GM12874 (cell line): ENCODE measurements around the gene IQCK.

Experiments used
- TF ChIP-seq, protein P1 (sequence below): IDR thresholded peaks from 2 replicates; pipeline ENCODE4 v1.5.1; 2011; ENCODE audit warnings: low read depth, mild to moderate bottlenecking, control low read depth, low read length, moderate library complexity; ENCODE audit not compliant: insufficient read depth

Gene IQCK

DNA sequence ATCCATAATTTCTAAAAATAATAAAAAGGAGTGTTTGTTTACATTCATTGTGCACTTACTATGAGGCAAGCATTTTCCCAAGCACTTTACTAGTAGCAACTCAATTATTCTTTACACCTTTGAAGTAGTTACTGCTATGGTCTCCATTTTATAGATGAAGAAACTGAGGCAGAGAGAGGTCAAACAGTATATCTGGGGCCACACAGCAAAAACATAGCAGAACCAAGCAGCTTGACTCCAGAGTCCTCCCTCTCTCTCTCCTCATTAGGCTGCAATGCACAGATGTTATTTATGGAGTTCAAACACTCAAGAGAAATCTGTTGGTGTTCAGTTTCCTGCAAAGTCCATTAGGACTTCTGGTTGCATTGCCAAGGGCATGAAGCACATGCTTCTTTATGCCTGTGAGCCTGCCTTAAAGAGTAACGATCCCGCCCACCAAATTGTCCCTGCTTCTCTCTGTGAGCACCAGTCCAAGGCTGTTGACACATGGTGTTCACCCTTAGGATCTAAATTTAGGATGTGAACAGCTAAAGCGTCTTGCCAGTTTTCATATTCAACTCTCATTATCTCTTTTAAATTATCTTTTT is 122.5 kb downstream of the IQCK start:
- TF ChIP-seq, protein P1, sequence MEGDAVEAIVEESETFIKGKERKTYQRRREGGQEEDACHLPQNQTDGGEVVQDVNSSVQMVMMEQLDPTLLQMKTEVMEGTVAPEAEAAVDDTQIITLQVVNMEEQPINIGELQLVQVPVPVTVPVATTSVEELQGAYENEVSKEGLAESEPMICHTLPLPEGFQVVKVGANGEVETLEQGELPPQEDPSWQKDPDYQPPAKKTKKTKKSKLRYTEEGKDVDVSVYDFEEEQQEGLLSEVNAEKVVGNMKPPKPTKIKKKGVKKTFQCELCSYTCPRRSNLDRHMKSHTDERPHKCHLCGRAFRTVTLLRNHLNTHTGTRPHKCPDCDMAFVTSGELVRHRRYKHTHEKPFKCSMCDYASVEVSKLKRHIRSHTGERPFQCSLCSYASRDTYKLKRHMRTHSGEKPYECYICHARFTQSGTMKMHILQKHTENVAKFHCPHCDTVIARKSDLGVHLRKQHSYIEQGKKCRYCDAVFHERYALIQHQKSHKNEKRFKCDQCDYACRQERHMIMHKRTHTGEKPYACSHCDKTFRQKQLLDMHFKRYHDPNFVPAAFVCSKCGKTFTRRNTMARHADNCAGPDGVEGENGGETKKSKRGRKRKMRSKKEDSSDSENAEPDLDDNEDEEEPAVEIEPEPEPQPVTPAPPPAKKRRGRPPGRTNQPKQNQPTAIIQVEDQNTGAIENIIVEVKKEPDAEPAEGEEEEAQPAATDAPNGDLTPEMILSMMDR, result no peak

- TF ChIP-seq, protein P1, result no peak
These were observed 123.1 kb downstream of the IQCK start for GRCh38 chr16:19841184-19841583.

DNA sequence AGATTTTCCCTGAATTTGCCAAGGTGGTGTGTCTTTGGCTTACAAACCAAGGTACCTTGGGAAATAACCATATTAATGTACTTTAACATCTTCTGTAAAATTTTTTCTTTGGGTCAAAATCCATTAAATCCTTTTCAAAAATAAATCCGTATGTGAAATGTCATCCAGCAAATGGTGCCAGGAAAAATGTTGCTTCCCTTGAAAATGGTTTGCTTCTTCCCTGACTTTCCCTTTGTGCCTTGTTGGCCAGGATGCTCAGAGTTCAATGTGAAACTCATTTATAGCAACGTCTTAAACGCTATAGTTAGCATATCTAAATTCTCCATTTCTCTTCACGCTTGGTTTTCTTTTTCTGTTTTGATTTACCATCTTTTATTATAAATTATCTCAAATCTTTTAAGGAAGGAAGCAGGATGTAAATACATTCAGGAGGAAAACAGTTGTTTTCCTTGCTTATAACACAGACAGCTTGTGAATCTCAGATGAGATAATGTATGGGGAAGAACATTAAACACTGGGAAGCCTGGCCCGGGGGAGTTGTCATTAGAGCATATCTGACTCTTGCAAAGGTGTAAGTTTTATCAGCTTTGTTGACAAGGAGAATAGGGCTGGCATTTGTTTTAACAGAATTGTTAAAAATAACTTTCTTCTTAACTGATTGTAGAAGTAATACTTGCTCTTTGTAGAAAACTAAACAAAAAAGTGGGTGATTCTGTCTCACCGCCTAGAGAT is 124.5 kb downstream of the IQCK start:
- TF ChIP-seq, protein P1, result no peak

DNA sequence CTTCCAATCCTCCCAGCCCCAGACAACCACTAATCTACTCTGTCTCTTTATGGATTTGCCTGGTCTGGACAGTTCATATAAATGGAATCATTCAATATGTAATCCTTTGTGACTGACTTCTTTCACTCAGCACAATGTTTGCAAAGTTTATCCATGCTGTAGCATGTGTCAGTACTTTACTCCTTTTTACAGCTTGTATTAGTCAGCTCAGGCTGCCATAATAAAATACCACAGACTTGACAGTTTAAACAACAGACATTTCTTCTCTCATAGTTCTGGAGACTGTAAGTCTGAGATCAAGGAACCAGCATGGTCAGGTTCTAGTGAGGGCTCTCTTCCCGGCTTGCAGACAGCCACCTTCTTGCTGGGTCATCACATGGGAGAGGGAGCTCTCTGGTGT is 125.3 kb downstream of the IQCK start:
- TF ChIP-seq, protein P1, result no peak

- TF ChIP-seq, protein P1, result no peak
These were observed 127.0 kb downstream of the IQCK start for GRCh38 chr16:19844945-19845641.

DNA sequence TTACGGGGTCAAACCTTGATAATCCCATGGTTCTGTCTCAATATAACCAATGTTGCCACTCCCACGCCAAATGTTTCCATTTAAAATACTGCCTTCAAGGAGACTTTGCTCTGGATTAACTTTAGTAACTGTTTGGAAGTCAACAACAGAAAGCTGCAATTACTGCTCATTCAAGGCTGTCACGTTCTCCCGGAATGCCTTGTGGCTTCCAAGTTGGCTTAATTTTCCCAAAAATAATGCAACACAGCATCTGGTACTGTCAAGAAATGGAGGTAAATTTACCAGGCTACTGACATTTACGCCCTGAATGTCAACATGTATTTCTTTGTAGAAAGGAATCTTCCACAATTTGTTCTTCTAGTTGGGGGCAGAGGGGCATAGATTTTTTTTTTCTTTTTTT is 128.4 kb downstream of the IQCK start:
- TF ChIP-seq, protein P1, result no peak

GRCh38 chr16:19848756-19849155 is 130.7 kb downstream of the IQCK start:
- TF ChIP-seq, protein P1, result no peak
